SK-N-DZ (cell line): ENCODE results near the gene CELF4. TPM values are rescaled to one million over a fixed set of nuclear protein-coding genes. Genes with fewer than 3 reads are reported as not detected.

Source experiments
- DNase-seq: peaks from one replicate; pipeline ENCODE4 v3.0.0-alpha.2; 2015; ENCODE audit warnings: low spot score
- polyA plus RNA-seq, 2 experiments: library from polyadenylated mRNA; depleted of rRNA; stranded (reverse); fragments of >200 nt; gene quantifications; 2 replicates each; pipeline ENCODE4 v1.2.3, GENCODE V29; 2014

Gene CELF4
- polyA plus RNA-seq (2014; cell fraction: cytosol; rRNA removed): 5.3 and 5.7 TPM in 2 replicates
- 10.5 and 13.6 TPM in 2 replicates for polyA plus RNA-seq (2014; cell fraction: nucleus; rRNA removed)

GRCh38 chr18:37565101-37565976 is at the start of gene CELF4:
Gene CELF4, minus strand, starts transcription at chr18:37565798.
- DNase-seq: peak; percentile 76

- no peak for DNase-seq
These were observed 47.6 kb upstream of the CELF4 start for GRCh38 chr18:37613253-37613565.

GRCh38 chr18:37612524-37613252 is 47.1 kb upstream of the CELF4 start:
- no peak for DNase-seq

GRCh38 chr18:37611614-37612279 is 46.1 kb upstream of the CELF4 start:
- no peak for DNase-seq

- no peak for DNase-seq
These were observed 43.3 kb upstream of the CELF4 start for GRCh38 chr18:37608876-37609275.

- no peak for DNase-seq
These were observed 41.7 kb upstream of the CELF4 start for GRCh38 chr18:37607281-37607680.

GRCh38 chr18:37604032-37604431 is 38.4 kb upstream of the CELF4 start:
- DNase-seq: no peak

- no peak for DNase-seq
These were observed 33.6 kb upstream of the CELF4 start for GRCh38 chr18:37598966-37599896.

GRCh38 chr18:37598396-37598795 is 32.8 kb upstream of the CELF4 start:
- DNase-seq: no peak

GRCh38 chr18:37590346-37590745 is 24.7 kb upstream of the CELF4 start:
- no peak for DNase-seq

- DNase-seq: no peak
These were observed 22.7 kb upstream of the CELF4 start for GRCh38 chr18:37588289-37588688.

GRCh38 chr18:37586656-37587225 is 21.1 kb upstream of the CELF4 start:
- no peak for DNase-seq

- no peak for DNase-seq
These were observed 19.5 kb upstream of the CELF4 start for GRCh38 chr18:37584952-37585695.

- no peak for DNase-seq
These were observed 18.6 kb upstream of the CELF4 start for GRCh38 chr18:37584217-37584616.

- no peak for DNase-seq
These were observed 16.7 kb upstream of the CELF4 start for GRCh38 chr18:37582261-37582660.

- DNase-seq: peak; percentile 69
These were observed 13.4 kb upstream of the CELF4 start for GRCh38 chr18:37578886-37579513.

GRCh38 chr18:37578182-37578678 is 12.6 kb upstream of the CELF4 start:
- no peak for DNase-seq

- DNase-seq: no peak
These were observed 11.5 kb upstream of the CELF4 start for GRCh38 chr18:37577051-37577611.

- peak; percentile 65 for DNase-seq
These were observed 10.0 kb upstream of the CELF4 start for GRCh38 chr18:37575646-37576045.
